Progenitor cell of endocrine pancreas (in vitro differentiated cells): ENCODE results near the gene FAF2. TPM values are rescaled to one million over a fixed set of nuclear protein-coding genes. Genes with fewer than 3 reads are reported as not detected.

Source experiments
- DNase-seq: peaks from one replicate; pipeline ENCODE4 v3.0.0; 2021; ENCODE audit warnings: low spot score; ENCODE audit not compliant: unreplicated experiment
- H3K27ac Mint-ChIP-seq: 2 replicates; pipeline ENCODE4 v1.8.0; 2021; ENCODE audit warnings: mild to moderate bottlenecking, moderate library complexity, mixed read lengths
- H3K27me3 Mint-ChIP-seq: 2 replicates; pipeline ENCODE4 v1.8.0; 2021; ENCODE audit warnings: mixed read lengths
- H3K36me3 Mint-ChIP-seq: 2 replicates; pipeline ENCODE4 v1.8.0; 2022; ENCODE audit warnings: mixed read lengths; ENCODE audit not compliant: insufficient read depth
- H3K4me1 Mint-ChIP-seq: 2 replicates; pipeline ENCODE4 v1.8.0; 2021; ENCODE audit warnings: low read depth, mixed read lengths
- H3K4me3 Mint-ChIP-seq: 2 replicates; pipeline ENCODE4 v1.8.0; 2021; ENCODE audit warnings: low read depth, mild to moderate bottlenecking, moderate library complexity, mixed read lengths
- H3K9me3 Mint-ChIP-seq: 2 replicates; pipeline ENCODE4 v1.8.0; 2021; ENCODE audit warnings: low read depth, mixed read lengths
- CTCF ChIP-seq: fragments of 200-600 bp; sonication (generic); IDR thresholded peaks from one replicate; pipeline ENCODE4 v1.5.0; 2021; ENCODE audit warnings: antibody characterized with exemption, mild to moderate bottlenecking; ENCODE audit not compliant: unreplicated experiment
- total RNA-seq: library from RNA; stranded (reverse); gene quantifications from 2 replicates; pipeline ENCODE4 v1.2.1, GENCODE V29; 2021

FAF2 gene
- total RNA-seq, 1 donor from 2014 or later: 54.6 TPM

- no peak for TF ChIP-seq CTCF
- Mint-ChIP-seq H3K27me3 (no peaks in the 10 kb centered on the region), H3K27ac (no peak overlapping the region), H3K9me3 (peaks cover 7% of the 10 kb centered on the region), H3K4me1 (peaks cover 9% of the 10 kb centered on the region), H3K36me3 (peaks cover 24% of the 10 kb centered on the region), H3K4me3 (no peak overlapping the region)
- no peak for DNase-seq
Measured at GRCh38 chr5:176471098-176471497, 22.9 kb downstream of the FAF2 start.

GRCh38 chr5:176473335-176474006, 25.3 kb downstream of the FAF2 start:
- Mint-ChIP-seq H3K4me1 (peaks cover 2% of the 10 kb centered on the region), H3K36me3 (peaks cover 27% of the 10 kb centered on the region), H3K27ac (no peak overlapping the region), H3K9me3 (peaks cover 7% of the 10 kb centered on the region), H3K4me3 (no peak overlapping the region), H3K27me3 (no peaks in the 10 kb centered on the region)
- TF ChIP-seq CTCF: no peak
- no peak for DNase-seq

- no peak for TF ChIP-seq CTCF
- H3K36me3 Mint-ChIP-seq: peaks cover 28% of the 10 kb centered on the region
- peaks cover 7% of the 10 kb centered on the region for H3K9me3 Mint-ChIP-seq
- H3K4me1 Mint-ChIP-seq: peaks cover 2% of the 10 kb centered on the region
- no peak overlapping the region for H3K4me3 Mint-ChIP-seq
- DNase-seq: no peak
- H3K27ac Mint-ChIP-seq: no peak overlapping the region
- no peaks in the 10 kb centered on the region for H3K27me3 Mint-ChIP-seq
Measured at GRCh38 chr5:176474476-176474875, 26.3 kb downstream of the FAF2 start.

- Mint-ChIP-seq H3K27ac (peak overlapping the region; percentile 37), H3K27me3 (no peaks in the 10 kb centered on the region), H3K4me1 (peaks cover 5% of the 10 kb centered on the region), H3K9me3 (no peaks in the 10 kb centered on the region), H3K4me3 (no peak overlapping the region), H3K36me3 (peaks cover 8% of the 10 kb centered on the region)
- DNase-seq: no peak
- no peak for TF ChIP-seq CTCF
Measured at GRCh38 chr5:176481711-176482110, 33.5 kb downstream of the FAF2 start.

- H3K27me3 Mint-ChIP-seq: no peaks in the 10 kb centered on the region
- no peaks in the 10 kb centered on the region for H3K9me3 Mint-ChIP-seq
- TF ChIP-seq CTCF: no peak
- H3K27ac Mint-ChIP-seq: no peak overlapping the region
- peaks cover 7% of the 10 kb centered on the region for H3K4me1 Mint-ChIP-seq
- H3K4me3 Mint-ChIP-seq: no peak overlapping the region
- H3K36me3 Mint-ChIP-seq: peaks cover 11% of the 10 kb centered on the region
- no peak for DNase-seq
Measured at GRCh38 chr5:176485176-176485575, 37.0 kb downstream of the FAF2 start.
